Measurements from ENCODE around the gene DOC2A. TPM values are rescaled to one million over a fixed set of nuclear protein-coding genes. Genes with fewer than 3 reads are reported as not detected.

Gene DOC2A
- total and polyA plus RNA-seq, 10 donors = 0.74 to 4.8 (median 2.5) TPM

DNA sequence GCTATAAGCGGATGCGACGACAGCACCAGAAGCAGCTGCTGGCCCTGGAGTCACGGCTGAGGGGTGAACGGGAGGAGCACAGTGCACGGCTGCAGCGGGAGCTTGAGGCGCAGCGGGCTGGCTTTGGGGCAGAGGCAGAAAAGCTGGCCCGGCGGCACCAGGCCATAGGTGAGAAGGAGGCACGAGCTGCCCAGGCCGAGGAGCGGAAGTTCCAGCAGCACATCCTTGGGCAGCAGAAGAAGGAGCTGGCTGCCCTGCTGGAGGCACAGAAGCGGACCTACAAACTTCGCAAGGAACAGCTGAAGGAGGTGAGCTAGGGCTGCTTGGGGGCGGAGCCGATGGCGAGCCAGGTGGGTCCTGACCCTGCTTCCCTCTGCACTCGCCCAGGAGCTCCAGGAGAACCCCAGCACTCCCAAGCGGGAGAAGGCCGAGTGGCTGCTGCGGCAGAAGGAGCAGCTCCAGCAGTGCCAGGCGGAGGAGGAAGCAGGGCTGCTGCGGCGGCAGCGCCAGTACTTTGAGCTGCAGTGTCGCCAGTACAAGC lies 25.5 kb downstream of the DOC2A start:
- Histone ChIP-seq H3K9me3 (no peaks in the 10 kb centered on the region), H3K27ac (no peak overlapping the region), H3K27me3 (replicated peaks in 1 of 7) (no peaks in the 10 kb centered on the region), H3K4me3 (no peak overlapping the region), H3K4me1 (peaks cover 0 to 12% (median 8%) of the 10 kb centered on the region in 6 donors), H3K36me3 (peaks cover 7 to 100% (median 100%) of the 10 kb centered on the region in 6 donors)
- peak; percentile 61 for DNase-seq
- 93 to 96% (median 96%) methylated on average over 28 of the region's 28 CpGs for WGBS, 5 donors
- TF ChIP-seq POLR2A (IDR thresholded peaks at IDR 0.05) (no peak), POLR2AphosphoS5 (IDR thresholded peaks at IDR 0.05) (peak; percentile 1 to 60 (median 36))
- TF ChIP-seq, protein P1, sequence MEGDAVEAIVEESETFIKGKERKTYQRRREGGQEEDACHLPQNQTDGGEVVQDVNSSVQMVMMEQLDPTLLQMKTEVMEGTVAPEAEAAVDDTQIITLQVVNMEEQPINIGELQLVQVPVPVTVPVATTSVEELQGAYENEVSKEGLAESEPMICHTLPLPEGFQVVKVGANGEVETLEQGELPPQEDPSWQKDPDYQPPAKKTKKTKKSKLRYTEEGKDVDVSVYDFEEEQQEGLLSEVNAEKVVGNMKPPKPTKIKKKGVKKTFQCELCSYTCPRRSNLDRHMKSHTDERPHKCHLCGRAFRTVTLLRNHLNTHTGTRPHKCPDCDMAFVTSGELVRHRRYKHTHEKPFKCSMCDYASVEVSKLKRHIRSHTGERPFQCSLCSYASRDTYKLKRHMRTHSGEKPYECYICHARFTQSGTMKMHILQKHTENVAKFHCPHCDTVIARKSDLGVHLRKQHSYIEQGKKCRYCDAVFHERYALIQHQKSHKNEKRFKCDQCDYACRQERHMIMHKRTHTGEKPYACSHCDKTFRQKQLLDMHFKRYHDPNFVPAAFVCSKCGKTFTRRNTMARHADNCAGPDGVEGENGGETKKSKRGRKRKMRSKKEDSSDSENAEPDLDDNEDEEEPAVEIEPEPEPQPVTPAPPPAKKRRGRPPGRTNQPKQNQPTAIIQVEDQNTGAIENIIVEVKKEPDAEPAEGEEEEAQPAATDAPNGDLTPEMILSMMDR (IDR thresholded peaks at IDR 0.05 in 8 of 11, conservative IDR thresholded peaks at IDR 0.05 in 3 of 11) = no peak
- intact Hi-C loops (cut with DNase I; ENCODE audit: low total_unique reads) = no loop called here

DNA sequence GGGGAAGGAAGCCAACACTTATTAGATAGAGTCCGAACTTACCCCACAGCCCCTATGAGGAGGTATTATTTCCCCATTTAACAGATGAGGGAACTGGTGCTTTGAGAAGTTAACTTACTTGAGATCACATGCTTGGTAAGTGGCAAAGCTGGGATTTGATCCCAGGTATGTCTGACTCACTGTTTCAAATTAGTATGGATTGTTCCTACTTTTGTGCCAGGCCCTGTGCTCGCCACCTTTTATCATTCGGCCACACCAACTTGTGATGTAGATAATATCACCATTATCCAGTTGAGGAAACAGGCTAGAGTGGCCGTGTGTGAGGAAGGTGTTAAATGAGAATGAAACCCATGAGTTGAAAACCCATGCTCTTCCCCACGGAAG lies 26.1 kb downstream of the DOC2A start:
- H3K4me3 ChIP-seq = no peak overlapping the region
- no peak overlapping the region for H3K27ac ChIP-seq
- peaks cover 0 to 18% (median 11%) of the 10 kb centered on the region in 6 donors for H3K4me1 ChIP-seq
- H3K36me3 ChIP-seq = peaks cover 7 to 100% (median 100%) of the 10 kb centered on the region in 6 donors
- no peaks in the 10 kb centered on the region for H3K27me3 ChIP-seq (replicated peaks in 1 of 7)
- H3K9me3 ChIP-seq = no peaks in the 10 kb centered on the region
- TF ChIP-seq POLR2AphosphoS5 (IDR thresholded peaks at IDR 0.05) (no peak), POLR2A (IDR thresholded peaks at IDR 0.05) (no peak)
- TF ChIP-seq, protein P1 (IDR thresholded peaks at IDR 0.05 in 8 of 11, conservative IDR thresholded peaks at IDR 0.05 in 3 of 11) = no peak
- 86 to 96% (median 92%) methylated on average over 5 of the region's 5 CpGs for WGBS, 5 donors
- no peak for DNase-seq
- intact Hi-C loops (cut with DNase I; ENCODE audit: low total_unique reads) = no loop called here

DNA sequence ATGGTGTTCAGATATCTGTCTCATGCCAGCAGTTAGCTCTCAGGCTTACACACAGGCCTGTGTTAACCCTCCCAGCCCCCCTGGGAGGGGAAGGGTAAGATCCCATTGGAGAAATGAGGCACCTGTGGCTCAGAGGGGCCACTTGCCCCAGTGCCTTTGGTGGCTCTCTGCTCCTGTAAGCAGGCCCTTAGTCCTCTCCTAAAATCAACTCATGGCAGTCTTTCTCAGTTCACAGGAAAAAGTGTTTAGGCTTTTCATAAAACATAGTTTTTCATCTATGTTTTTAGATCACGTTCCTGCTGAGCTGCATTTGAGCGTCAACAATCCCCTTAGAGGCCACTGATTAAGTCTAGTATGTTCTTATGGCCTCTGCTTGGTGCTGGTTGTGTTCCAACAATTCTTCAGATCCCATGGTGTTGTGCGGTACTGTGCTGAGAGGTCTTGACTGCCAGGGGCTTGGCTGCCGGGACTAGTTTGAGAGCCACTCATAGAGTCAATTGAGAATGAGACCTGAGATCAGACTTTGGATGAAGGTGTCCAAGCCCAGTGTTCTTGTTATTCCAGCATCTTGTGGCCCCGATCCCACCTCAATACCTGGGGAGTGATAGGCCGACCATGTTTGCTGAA lies 26.6 kb downstream of the DOC2A start:
- no peaks in the 10 kb centered on the region for H3K9me3 ChIP-seq
- intact Hi-C loops (cut with DNase I; ENCODE audit: low total_unique reads) = no loop called here
- H3K27me3 ChIP-seq (replicated peaks in 1 of 7) = no peaks in the 10 kb centered on the region
- H3K36me3 ChIP-seq = peaks cover 7 to 100% (median 100%) of the 10 kb centered on the region in 6 donors
- H3K27ac ChIP-seq = no peak overlapping the region
- DNase-seq = peak; percentile 24
- 74 to 96% (median 85%) methylated on average over 6 of the region's 6 CpGs for WGBS, 5 donors
- no peak overlapping the region for H3K4me3 ChIP-seq
- H3K4me1 ChIP-seq = peaks cover 0 to 23% (median 15%) of the 10 kb centered on the region in 6 donors
- TF ChIP-seq, protein P1 (IDR thresholded peaks at IDR 0.05 in 8 of 11, conservative IDR thresholded peaks at IDR 0.05 in 3 of 11) = no peak
- TF ChIP-seq POLR2A (IDR thresholded peaks at IDR 0.05) (no peak), POLR2AphosphoS5 (IDR thresholded peaks at IDR 0.05) (no peak)

DNA sequence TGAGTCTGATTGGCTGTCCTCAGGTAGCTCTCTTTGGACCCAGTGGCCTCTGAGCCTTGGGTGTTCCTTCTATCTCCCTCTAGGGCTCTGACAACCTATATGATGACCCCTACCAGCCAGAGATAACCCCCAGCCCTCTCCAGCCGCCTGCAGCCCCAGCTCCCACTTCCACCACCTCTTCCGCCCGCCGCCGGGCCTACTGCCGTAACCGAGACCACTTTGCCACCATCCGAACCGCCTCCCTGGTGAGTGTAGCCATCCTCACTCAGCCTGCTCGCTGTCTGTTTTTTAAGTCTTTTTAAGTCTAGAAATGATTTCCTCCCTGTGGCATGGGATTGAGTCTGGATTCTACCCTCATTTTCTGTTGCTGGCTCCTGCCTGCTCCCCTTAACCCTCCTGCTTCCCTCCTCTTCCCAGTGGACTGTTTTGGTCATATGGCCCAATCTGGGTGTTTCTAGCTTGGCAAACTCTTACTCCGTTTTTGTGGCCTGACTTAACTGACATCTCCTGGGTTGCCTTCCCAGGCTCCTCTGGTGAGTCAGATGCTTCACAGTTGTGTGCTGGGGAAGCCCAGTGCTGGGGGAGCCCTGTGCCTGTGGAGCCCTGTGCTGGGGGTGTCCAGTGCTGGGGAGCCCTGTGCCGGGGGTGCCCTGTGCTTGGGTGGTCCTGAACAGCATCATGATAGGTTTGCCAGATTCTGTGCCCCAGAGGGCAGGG lies 27.2 kb downstream of the DOC2A start:
- H3K36me3 ChIP-seq = peaks cover 7 to 100% (median 100%) of the 10 kb centered on the region in 6 donors
- DNase-seq = peak; percentile 61
- H3K9me3 ChIP-seq = no peaks in the 10 kb centered on the region
- peaks cover 0 to 29% (median 18%) of the 10 kb centered on the region in 6 donors for H3K4me1 ChIP-seq
- H3K27me3 ChIP-seq (replicated peaks in 1 of 7) = no peaks in the 10 kb centered on the region
- H3K4me3 ChIP-seq = no peak overlapping the region
- intact Hi-C loops (cut with DNase I; ENCODE audit: low total_unique reads) = no loop called here
- 80 to 96% (median 87%) methylated on average over 11 to 12 of the region's 12 CpGs for WGBS, 5 donors
- H3K27ac ChIP-seq = no peak overlapping the region
- TF ChIP-seq POLR2A (IDR thresholded peaks at IDR 0.05) (no peak), POLR2AphosphoS5 (IDR thresholded peaks at IDR 0.05) (no peak)
- TF ChIP-seq, protein P1 (IDR thresholded peaks at IDR 0.05 in 8 of 11, conservative IDR thresholded peaks at IDR 0.05 in 3 of 11) = no peak
